Measurements from ENCODE around the gene CCNB1IP1. TPM values are rescaled to one million over a fixed set of nuclear protein-coding genes. Genes with fewer than 3 reads are reported as not detected.
"Not testable (repeated sequence)": the region's sequence is repeated elsewhere in the genome, so short reads cannot be mapped to it uniquely, and the experiment has no call there.

The CCNB1IP1 gene
- total RNA-seq, 4 donors from 2014 or later = 21.5 to 52.0 (median 28.4) TPM

DNA sequence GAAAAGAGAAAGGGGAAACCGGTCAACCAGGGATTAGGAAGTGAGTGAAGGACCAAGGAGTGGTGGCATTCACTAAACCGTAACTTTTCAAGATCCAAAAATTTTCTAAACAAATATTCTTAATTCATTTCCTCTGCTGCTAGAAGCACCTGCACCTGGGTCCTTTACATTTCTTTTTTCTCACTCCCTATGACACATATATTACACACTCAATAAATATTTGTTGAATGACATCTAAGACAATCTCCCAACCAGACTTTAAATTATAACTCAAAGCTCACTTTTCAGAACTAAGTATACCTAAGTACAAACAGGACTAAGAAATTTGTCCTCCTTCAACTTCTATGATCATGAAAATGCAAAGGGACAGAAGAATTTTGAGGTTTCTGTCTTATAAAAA lies 38.4 kb downstream of the CCNB1IP1 start:
- no peak for DNase-seq
- Histone ChIP-seq H3K36me3 (peaks cover 0 to 93% (median 0%) of the 10 kb centered on the region in 3 donors), H3K27me3 (no peaks in the 10 kb centered on the region), H3K4me3 (no peak overlapping the region), H3K27ac (no peak overlapping the region), H3K9me3 (no peaks in the 10 kb centered on the region), H3K4me1 (no peaks in the 10 kb centered on the region)
- TF ChIP-seq POLR2A (IDR thresholded peaks at IDR 0.05) = no peak
- TF ChIP-seq, protein P1, sequence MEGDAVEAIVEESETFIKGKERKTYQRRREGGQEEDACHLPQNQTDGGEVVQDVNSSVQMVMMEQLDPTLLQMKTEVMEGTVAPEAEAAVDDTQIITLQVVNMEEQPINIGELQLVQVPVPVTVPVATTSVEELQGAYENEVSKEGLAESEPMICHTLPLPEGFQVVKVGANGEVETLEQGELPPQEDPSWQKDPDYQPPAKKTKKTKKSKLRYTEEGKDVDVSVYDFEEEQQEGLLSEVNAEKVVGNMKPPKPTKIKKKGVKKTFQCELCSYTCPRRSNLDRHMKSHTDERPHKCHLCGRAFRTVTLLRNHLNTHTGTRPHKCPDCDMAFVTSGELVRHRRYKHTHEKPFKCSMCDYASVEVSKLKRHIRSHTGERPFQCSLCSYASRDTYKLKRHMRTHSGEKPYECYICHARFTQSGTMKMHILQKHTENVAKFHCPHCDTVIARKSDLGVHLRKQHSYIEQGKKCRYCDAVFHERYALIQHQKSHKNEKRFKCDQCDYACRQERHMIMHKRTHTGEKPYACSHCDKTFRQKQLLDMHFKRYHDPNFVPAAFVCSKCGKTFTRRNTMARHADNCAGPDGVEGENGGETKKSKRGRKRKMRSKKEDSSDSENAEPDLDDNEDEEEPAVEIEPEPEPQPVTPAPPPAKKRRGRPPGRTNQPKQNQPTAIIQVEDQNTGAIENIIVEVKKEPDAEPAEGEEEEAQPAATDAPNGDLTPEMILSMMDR (IDR thresholded peaks at IDR 0.05) = no peak

DNA sequence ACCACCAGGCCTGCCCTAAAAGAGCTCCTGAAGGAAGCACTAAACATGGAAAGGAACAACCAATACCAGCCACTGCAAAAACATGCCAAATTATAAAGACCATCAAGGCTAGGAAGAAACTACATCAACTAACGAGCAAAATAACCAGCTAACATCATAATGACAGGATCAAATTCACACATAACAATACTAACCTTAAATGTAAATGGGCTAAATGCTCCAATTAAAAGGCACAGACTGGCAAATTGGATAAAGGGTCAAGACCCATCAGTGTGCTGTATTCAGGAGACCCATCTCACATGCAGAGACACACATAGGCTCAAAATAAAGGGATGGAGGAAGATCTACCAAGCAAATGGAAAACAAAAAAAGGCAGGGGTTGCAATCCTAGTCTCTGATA lies 51.1 kb downstream of the CCNB1IP1 start:
- H3K4me1 ChIP-seq, H3K27ac ChIP-seq, H3K9me3 ChIP-seq, H3K27me3 ChIP-seq, H3K4me3 ChIP-seq, H3K36me3 ChIP-seq, DNase-seq: not testable (repeated sequence)

DNA sequence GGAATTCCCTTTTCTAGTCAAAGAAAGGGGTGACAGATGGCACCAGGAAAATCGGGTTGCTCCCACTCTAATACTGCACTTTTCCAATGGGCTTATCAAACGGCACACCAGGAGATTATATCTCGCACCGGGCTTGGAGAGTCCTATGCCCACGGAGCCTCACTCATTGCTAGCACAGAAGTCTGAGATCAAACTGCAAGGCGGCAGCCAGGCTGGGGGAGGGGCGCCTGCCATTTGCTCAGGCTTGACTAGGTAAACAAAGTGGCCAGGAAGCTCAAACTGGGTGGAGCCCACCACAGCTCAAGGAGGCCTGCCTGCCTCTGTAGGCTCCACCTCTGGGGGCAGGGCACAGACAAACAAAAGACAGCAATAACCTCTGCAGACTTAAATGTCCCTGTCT lies 52.8 kb downstream of the CCNB1IP1 start:
- not testable (repeated sequence) for H3K27me3 ChIP-seq, H3K27ac ChIP-seq, DNase-seq, H3K36me3 ChIP-seq, H3K4me1 ChIP-seq, H3K9me3 ChIP-seq, H3K4me3 ChIP-seq

DNA sequence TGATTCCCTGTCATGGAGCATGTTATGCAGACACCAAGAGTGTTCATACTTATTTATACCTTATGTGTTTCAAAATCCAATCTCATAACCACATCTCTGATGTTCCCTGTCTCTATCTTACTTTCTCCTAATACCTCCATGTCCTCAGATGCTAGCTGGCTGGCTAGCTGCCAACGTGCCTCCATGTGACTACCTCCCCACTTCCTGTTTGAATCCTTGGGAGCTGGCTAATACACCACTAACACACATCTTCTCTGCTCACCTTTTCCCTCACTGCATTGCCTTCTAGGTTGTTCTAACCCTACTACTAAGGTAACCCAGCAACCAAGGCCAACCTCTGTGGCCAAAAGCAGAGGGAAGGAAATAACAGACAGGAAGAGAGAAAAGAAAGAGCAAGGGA lies 54.7 kb downstream of the CCNB1IP1 start:
- no peaks in the 10 kb centered on the region for H3K36me3 ChIP-seq
- H3K9me3 ChIP-seq = no peaks in the 10 kb centered on the region
- H3K27ac ChIP-seq = no peak overlapping the region
- no peak overlapping the region for H3K4me3 ChIP-seq
- DNase-seq = peak in 1 of 3 donors; percentile 49
- no peaks in the 10 kb centered on the region for H3K27me3 ChIP-seq
- no peaks in the 10 kb centered on the region for H3K4me1 ChIP-seq
- TF ChIP-seq POLR2A (IDR thresholded peaks at IDR 0.05) = no peak
- TF ChIP-seq, protein P1 (IDR thresholded peaks at IDR 0.05) = no peak

DNA sequence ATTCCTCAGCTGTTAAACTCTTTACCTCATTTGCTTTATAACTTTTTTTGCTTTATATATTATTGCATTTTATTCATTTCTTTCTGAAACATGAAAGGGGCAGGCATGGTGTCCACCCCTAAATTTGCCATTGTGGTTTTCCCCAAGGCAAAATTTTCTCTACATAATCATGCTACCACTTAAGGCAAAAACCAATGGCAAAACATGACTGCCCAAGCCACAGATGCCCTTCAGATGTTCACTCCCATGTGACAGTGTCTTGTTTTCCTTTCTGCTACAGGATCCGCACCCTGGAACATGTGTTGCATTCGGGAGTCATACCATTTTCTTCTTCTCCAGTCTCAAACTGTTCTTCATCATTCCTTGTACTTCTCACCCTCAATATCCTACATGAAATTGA lies 55.7 kb downstream of the CCNB1IP1 start:
- TF ChIP-seq POLR2A (IDR thresholded peaks at IDR 0.05) = no peak
- TF ChIP-seq, protein P1 (IDR thresholded peaks at IDR 0.05) = no peak
- Histone ChIP-seq H3K4me1 (no peaks in the 10 kb centered on the region), H3K27me3 (no peaks in the 10 kb centered on the region), H3K9me3 (peaks cover 0 to 9% (median 0%) of the 10 kb centered on the region in 4 donors), H3K27ac (no peak overlapping the region), H3K4me3 (no peak overlapping the region), H3K36me3 (no peaks in the 10 kb centered on the region)
- no peak for DNase-seq

DNA sequence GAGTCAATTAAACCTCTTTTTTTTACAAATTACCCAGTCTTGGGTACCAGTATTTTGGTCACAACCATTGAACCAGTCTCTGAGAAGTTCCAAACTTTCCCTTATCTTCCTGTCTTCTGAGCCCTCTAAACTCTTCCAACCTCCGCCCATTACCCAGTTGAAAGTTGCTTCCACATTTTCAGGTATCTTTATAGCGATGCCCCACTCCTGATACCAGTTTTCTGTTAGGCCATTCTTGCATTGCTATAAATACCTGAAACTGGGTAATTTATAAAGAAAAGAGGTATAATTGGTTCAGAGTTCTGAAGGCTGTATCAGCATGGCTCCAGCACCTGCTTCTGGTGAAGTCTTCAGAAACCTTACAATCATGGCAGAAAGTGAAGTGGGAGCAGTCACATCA lies 59.0 kb downstream of the CCNB1IP1 start:
- no peak overlapping the region for H3K27ac ChIP-seq
- no peaks in the 10 kb centered on the region for H3K36me3 ChIP-seq
- no peaks in the 10 kb centered on the region for H3K4me1 ChIP-seq
- TF ChIP-seq POLR2A (IDR thresholded peaks at IDR 0.05) = no peak
- TF ChIP-seq, protein P1 (IDR thresholded peaks at IDR 0.05) = no peak
- no peak for DNase-seq
- peaks cover 0 to 9% (median 0%) of the 10 kb centered on the region in 4 donors for H3K9me3 ChIP-seq
- H3K27me3 ChIP-seq = no peaks in the 10 kb centered on the region
- H3K4me3 ChIP-seq = no peak overlapping the region

DNA sequence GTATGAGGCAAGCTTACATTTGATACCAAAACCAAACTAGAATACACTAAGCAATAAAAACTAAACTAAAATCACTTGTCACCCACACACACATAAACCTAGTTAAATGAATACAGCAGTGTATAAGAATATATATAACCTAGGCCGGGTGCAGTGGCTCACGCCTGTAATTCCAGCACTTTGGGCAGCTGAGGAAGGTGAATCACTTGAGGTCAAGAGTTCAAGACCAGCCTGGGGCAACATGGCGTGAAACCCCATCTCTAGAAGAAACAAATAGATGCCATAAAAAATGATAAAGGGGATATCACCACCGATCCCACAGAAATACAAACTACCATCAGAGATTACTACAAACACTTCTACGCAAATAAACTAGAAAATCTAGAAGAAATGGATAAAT lies 68.7 kb downstream of the CCNB1IP1 start:
- H3K27me3 ChIP-seq, DNase-seq, H3K9me3 ChIP-seq, H3K4me3 ChIP-seq, H3K36me3 ChIP-seq, H3K27ac ChIP-seq, H3K4me1 ChIP-seq: not testable (repeated sequence)

All from Peyer's patch (tissue), 4 donors.